Mucosa of rectum (tissue), 2 donors: ENCODE data around the gene MEPCE.
"Not testable (repeated sequence)": the region's sequence is repeated elsewhere in the genome, so short reads cannot be mapped to it uniquely, and the experiment has no call there.

Source experiments
- H3K27ac ChIP-seq, 2 donors: one replicate each; pipeline ENCODE4 v1.7.0; 2013; ENCODE audit warnings: inconsistent platforms in 2 of 2, low read depth in 2 of 2, low read length in 2 of 2
- H3K27me3 ChIP-seq, 2 donors: one replicate each; pipeline ENCODE4 v1.7.0; 2013; ENCODE audit warnings: low read length in 2 of 2; ENCODE audit not compliant: control insufficient read depth in 2 of 2, insufficient read depth in 2 of 2
- H3K36me3 ChIP-seq, 2 donors: one replicate each; pipeline ENCODE4 v1.7.0; 2013; ENCODE audit warnings: low read length in 2 of 2; ENCODE audit not compliant: control insufficient read depth in 2 of 2, insufficient read depth in 2 of 2
- H3K4me1 ChIP-seq, 2 donors: one replicate each; pipeline ENCODE4 v1.7.0; 2013; ENCODE audit warnings: low read length in 2 of 2, mild to moderate bottlenecking in 1 of 2; ENCODE audit not compliant: control insufficient read depth in 2 of 2, insufficient read depth in 2 of 2
- H3K4me3 ChIP-seq, 2 donors: one replicate each; pipeline ENCODE4 v1.7.0; 2013; ENCODE audit warnings: low read length in 2 of 2
- H3K9ac ChIP-seq, 2 donors: one replicate each; pipeline ENCODE4 v1.7.0; 2013; ENCODE audit warnings: low read length in 2 of 2, low read depth in 1 of 2, mild to moderate bottlenecking in 1 of 2
- H3K9me3 ChIP-seq, 2 donors: one replicate each; pipeline ENCODE4 v1.7.0; 2013; ENCODE audit warnings: low read length in 2 of 2; ENCODE audit not compliant: control insufficient read depth in 2 of 2
- donor health status: healthy.
- donor health status: Normal muscosa, but diverticular disease.

Gene MEPCE

DNA sequence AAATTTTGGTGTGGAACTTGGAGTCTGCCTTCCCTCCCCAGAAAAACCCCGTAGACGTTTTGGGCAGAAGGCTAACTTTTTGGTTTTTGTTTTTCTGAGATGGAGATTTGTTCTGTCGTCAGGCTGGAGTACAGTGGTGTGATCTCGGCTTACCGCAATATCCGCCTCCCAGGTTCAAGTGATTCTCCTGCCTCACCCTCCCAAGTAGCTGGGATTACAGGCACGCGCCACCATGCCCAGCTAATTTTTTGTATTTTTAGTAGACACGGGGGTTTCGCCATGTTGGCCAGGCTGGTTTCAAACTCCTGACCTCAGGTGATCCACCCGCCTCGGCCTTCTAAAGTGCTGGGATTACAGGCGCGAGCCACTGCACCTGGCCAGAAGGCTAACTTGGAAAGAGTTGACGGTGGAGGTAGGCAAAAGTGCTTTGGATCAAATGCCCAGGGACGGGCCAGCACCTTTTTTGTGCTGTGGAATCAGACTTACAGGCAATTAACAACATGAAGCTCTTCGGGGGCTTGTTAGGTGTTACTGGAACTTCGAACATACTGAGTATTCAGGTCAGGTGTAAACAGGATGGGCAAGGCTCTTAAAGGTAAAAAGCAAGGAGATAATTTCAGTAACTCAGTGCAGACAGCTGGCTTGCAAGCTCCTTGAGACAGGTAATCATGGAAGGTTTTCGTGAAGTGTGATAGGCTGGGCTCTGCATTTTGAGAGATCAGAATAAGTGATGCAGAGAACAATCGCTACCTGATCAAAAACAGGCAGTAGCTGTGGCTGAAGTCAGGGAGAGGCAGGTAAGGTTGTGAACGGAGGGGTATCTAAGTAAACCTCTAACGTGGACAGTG, 4.9 kb downstream of the MEPCE start:
- Histone ChIP-seq H3K36me3 (peaks cover 26 to 35% of the 10 kb centered on the region in 2 donors), H3K27me3 (no peaks in the 10 kb centered on the region), H3K4me1 (peaks cover 17 to 34% of the 10 kb centered on the region in 2 donors), H3K4me3 (peak overlapping the region; percentile 83 to 95), H3K27ac (peak overlapping the region; percentile 52 to 97), H3K9ac (peak overlapping the region; percentile 87 to 90), H3K9me3 (no peaks in the 10 kb centered on the region)

DNA sequence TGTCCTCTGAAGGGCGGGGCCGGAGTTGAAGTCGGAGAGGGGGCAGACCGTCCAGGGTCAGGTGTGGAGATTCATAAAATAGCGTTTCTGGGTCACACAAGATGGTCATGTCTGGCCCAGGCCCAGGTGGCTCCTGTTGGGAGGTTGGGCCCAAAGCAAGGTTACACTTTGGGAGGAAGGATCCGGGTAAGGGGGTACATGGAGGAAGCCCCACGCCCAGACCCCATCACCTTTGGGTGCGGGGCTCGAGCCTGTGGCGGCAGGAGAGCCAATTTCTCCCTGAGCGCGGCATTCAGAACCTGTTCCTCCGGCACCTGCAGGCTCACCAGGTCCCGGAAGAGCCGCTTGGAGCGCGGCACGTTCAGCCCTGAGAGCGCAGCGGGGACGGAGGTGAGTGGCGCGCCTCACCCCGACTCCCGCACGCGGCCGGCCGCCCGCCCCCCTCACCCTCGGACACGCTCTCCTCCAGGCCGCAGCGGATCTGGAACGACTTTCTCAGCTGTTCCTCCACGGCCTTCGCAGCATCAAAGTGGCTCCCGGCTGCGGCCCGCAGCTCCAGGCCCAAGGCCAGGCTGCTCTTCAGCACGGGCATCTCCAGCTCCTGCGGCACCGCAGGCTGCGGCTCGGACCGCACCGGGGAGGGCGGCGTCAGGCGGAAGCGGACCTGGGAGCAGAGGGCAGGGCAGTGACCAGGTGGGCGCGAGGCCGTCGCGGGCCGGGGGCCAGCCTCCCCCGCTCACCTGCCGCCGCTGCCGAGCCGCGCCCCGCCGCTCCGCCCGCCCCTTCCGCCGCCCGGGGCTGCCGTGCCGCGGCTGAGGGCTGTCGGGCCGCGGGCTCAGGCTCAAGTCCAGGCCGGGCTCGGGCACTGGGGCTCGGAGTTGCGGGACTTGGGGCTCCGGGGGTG, 6.0 kb downstream of the MEPCE start:
- Histone ChIP-seq H3K27me3 (no peaks in the 10 kb centered on the region), H3K9me3 (no peaks in the 10 kb centered on the region), H3K9ac (peak overlapping the region; percentile 87 to 90), H3K4me3 (peak overlapping the region; percentile 83 to 95), H3K4me1 (peaks cover 15 to 30% of the 10 kb centered on the region in 2 donors), H3K27ac (peak overlapping the region; percentile 97 to 98), H3K36me3 (peaks cover 26 to 35% of the 10 kb centered on the region in 2 donors)

DNA sequence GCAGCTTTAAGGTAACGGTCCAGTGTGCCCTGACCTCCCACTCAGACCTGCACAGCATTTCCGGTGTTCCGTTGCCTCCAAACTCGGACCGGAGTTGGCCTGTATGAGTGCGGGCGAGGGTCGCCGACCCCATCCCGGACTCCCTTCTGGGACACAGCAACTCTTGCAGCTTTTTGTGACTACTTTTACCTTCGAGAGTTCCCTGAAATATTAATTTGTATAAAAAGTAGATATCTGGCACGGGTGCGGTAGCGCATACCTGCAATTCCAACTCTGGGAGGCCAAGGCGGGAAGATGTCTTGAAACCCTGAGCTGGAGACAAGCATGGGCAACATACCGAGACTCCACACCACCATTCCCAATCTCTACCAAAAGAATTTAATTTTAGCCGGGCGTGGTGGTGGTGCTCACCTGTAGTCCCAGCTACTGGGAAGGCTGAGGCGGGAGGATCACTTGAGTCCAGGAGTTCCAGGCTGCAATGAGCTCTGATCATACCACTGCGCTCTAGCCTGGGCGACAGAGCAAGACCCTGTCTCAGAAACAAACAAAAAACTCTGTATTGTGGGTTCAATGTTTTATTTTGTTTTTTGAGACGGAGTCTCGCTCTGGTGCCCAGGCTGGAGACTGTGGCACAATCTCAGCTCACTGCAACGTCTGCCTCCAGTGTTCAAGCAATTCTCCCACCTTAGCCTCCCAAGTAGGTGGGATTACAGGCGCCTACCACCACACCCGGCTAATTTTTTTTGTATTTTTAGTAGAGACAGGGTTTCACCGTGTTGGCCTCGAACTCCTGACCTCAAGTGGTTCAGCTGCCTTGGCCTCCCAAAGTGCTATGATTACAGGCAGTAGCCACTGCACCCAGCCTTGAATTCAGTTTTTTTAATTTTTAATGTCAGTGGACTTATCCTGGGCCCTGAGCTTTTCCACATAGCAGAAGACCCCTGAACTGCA, 7.8 kb downstream of the MEPCE start:
- Histone ChIP-seq H3K36me3 (peaks cover 20 to 22% of the 10 kb centered on the region in 2 donors), H3K9me3 (no peaks in the 10 kb centered on the region), H3K27me3 (no peaks in the 10 kb centered on the region), H3K9ac (no peak overlapping the region), H3K4me3 (peak overlapping the region in 1 of 2 donors; percentile 13), H3K27ac (peak overlapping the region; percentile 97 to 98), H3K4me1 (peaks cover 11 to 13% of the 10 kb centered on the region in 2 donors)

DNA sequence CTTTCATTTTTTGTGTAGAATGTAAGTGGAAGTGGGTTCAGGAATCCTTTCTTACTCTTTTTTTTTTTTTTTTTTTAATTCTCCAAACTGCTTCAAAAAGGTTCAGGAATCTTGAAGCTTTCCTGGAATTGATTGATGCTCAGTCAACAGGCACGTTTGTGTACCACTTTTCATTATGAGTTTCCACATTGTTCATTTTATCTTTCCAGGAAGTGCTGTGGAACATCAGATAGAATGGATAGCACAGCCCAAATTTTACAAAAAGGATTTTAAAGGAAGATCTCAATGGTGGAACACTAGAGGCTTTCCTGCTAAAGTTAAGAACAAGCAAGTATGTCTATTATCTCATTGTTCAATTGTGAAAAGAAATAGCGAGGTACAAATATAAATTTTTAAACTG, 8.5 kb downstream of the MEPCE start:
- Histone ChIP-seq H3K4me1 (peaks cover 11 to 12% of the 10 kb centered on the region in 2 donors), H3K4me3 (no peak overlapping the region), H3K27me3 (no peaks in the 10 kb centered on the region), H3K9ac (no peak overlapping the region), H3K27ac (no peak overlapping the region), H3K9me3 (no peaks in the 10 kb centered on the region), H3K36me3 (peaks cover 14% of the 10 kb centered on the region in 2 donors)

DNA sequence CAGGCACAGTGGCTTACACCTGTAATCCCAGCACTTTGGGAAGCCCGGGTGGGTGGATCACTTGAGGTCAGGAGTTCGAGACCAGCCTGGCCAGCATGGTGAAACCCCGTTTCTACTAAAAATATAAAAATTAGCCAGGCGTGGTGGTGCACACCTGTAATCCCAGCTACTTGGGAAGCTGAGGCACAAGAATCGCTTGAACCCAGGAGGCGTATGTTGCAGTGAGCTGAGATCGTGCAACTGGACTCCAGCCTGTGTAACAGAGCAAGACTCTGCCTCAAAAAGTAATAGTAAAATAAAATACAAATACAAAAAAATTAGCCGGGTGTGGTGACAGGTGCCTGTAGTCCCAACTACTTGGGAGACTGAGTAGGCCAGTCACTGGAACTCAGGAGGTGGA, 9.1 kb downstream of the MEPCE start:
- not testable (repeated sequence) for H3K9me3 ChIP-seq, H3K36me3 ChIP-seq, H3K4me3 ChIP-seq, H3K27me3 ChIP-seq, H3K27ac ChIP-seq, H3K9ac ChIP-seq
- peaks cover 11 to 12% of the 10 kb centered on the region in 2 donors for H3K4me1 ChIP-seq

DNA sequence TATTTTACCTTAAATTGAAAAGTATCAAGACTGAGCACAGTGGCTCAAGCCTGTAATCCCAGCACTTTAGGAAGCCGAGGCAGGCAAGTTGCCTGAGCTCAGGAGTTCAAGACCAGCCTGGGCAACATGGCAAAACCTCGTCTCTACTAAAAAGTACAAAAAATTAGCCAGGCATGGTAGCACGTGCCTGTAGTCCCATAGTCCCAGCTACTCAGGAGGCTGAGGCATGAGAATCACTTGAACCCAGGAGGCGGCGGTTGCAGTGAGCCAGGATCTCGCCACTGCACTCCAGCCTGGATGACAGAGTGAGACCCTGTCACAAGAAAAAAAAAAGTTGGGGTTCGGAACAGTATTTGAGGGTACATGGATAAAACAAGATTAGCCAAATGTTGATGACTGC, 9.6 kb downstream of the MEPCE start:
- H3K27me3 ChIP-seq, H3K4me3 ChIP-seq, H3K36me3 ChIP-seq, H3K9me3 ChIP-seq, H3K27ac ChIP-seq, H3K9ac ChIP-seq: not testable (repeated sequence)
- H3K4me1 ChIP-seq, result peaks cover 12% of the 10 kb centered on the region in 2 donors

DNA sequence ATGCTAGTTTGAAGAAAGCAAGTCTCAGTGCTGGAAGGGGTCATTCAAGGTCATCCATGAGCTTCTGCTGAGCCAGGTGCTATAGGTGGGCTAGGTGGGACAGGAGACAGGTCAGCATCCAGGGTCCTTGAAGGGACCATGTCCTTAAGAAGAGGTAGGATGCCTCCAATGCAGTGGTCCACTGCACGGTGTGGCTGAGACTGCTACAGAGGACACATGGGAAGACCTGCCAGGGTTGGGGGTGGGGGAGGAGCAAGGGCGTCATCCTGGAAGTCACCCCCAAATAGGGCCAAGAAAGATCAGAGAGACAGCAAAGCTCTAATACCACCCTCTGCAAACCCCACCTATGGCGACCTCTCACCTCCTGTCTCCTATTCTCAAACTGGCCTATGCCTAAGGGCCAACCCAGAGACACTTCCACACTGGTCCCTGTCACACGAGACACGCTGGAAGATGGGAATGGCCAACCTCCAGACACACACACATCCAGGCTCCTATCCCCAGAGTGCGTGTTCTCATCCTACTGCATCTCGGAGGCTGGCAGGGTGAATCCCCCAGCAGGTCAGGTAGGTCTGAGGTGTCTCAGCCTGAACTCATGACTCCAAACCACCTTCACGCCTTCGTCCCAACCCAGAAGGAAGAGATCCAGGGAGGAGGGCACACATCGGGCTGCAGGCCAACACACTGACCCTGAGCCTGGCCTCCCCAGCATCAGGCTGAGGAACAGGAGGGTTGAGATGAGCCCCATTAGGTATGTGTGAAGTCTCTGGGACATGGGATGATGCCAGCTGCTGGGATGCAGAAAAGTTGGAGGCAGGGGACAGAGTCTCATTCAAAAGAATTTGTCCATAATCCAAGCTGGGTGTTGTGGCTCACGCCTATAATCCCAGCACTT, 12.3 kb downstream of the MEPCE start:
- H3K4me1 ChIP-seq, result peaks cover 5 to 6% of the 10 kb centered on the region in 2 donors
- H3K9ac ChIP-seq, result no peak overlapping the region
- no peak overlapping the region for H3K4me3 ChIP-seq
- no peaks in the 10 kb centered on the region for H3K9me3 ChIP-seq
- no peak overlapping the region for H3K27ac ChIP-seq
- no peaks in the 10 kb centered on the region for H3K36me3 ChIP-seq
- H3K27me3 ChIP-seq, result no peaks in the 10 kb centered on the region

DNA sequence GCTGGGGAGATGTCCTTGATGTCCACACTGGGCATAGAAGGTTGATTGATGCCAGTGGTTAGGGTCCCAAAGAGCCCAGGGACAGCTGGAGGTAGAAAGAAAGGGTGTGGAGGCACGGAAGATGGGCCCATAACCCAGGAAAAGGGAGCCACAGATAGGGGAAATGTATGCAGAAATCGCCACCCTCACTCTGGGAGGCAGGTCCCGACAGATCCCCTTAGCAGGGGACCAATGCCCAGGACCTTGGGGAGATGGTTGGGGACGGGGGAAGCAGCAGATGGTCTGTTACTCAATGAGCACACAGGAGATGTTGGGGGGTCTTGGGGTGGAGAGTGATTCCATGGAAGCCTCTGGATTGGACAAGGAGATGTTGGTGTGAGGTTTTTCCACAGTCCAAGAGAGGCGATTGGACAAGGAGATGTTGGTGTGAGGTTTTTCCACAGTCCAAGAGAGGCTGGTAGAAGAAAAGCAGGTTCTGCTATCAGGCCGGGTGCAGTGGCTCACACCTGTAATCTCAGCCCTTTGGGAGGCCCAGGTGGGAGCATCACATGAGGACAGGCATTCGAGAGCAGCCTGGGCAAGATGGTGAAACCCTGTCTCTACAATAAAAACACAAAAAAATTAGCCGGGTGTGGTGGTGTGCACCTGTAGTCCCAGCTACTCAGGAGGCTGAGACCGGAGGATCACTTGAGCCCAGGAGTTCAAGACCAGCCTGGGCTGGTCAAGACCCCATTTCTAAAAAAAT, 13.6 kb downstream of the MEPCE start:
- Histone ChIP-seq H3K9me3 (no peaks in the 10 kb centered on the region), H3K4me1 (peaks cover 5 to 6% of the 10 kb centered on the region in 2 donors), H3K27me3 (no peaks in the 10 kb centered on the region), H3K4me3 (no peak overlapping the region), H3K27ac (no peak overlapping the region), H3K9ac (no peak overlapping the region), H3K36me3 (no peaks in the 10 kb centered on the region)
